ENCODE results near the gene CYP2F1.
"Not testable (repeated sequence)": the region's sequence is repeated elsewhere in the genome, so short reads cannot be mapped to it uniquely, and the experiment has no call there.

Gene CYP2F1, protein sequence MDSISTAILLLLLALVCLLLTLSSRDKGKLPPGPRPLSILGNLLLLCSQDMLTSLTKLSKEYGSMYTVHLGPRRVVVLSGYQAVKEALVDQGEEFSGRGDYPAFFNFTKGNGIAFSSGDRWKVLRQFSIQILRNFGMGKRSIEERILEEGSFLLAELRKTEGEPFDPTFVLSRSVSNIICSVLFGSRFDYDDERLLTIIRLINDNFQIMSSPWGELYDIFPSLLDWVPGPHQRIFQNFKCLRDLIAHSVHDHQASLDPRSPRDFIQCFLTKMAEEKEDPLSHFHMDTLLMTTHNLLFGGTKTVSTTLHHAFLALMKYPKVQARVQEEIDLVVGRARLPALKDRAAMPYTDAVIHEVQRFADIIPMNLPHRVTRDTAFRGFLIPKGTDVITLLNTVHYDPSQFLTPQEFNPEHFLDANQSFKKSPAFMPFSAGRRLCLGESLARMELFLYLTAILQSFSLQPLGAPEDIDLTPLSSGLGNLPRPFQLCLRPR

DNA sequence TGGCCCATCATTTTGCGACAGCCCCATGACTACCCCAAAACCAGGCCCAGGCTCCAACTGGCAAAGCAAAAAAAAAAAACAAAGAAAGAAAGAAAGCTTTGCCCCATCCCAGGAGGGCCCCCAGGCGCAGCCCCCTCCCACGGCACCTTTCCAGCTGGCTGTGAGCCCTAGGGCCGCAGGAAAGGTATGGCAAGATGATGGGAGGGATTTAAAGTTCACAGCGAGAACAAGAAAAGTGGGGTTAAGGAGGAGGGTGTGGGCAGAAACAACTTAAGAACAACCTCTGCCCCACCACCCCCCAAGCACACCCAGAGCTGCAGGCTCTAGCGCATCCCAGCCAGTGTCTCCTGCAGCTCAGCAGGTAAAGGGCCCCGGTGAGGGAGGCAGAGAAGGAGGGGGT is at the start of gene CYP2F1:
Gene CYP2F1, plus strand, starts transcription at position 301 of the 400 bp plus-strand sequence. CDS start 1,757 bp downstream, outside the sequence.
- in situ Hi-C loops (cut with MboI; ENCODE audit: low sequenced_read_pairs), result no loop called here

DNA sequence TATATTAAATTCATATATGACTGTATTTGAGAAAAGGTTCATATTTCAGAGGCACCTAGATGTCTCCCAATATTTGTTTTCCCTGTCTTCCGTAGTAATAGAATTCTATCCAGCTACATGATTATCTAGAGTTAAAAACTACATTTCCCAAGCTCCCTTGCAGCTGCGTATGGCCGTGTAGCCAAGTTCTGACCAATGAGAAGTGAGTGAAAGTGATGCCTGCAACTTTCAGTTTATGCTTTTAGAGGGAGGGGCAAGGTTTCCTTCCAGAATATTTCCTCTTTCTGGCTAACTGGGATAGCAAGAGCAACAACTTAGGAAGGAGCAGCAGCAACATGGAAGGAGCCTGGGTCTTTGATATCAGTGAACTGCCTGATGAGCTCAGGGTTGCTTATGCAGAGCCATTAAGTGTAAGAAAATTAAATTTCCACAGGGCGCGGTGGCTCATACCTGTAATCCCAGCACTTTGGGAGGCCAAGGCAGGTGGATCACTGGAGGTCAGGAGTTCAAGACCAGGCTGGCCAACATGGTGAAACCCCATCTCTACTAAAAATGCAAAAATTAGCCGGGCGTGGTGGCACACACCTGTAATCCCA is 49.2 kb upstream of the CYP2F1 start:
- in situ Hi-C loops (cut with MboI; ENCODE audit: low sequenced_read_pairs), result no loop called here

- in situ Hi-C loops (cut with MboI; ENCODE audit: low sequenced_read_pairs), result no loop called here
Measured at GRCh38 chr19:41076286-41076685, 37.9 kb upstream of the CYP2F1 start.

DNA sequence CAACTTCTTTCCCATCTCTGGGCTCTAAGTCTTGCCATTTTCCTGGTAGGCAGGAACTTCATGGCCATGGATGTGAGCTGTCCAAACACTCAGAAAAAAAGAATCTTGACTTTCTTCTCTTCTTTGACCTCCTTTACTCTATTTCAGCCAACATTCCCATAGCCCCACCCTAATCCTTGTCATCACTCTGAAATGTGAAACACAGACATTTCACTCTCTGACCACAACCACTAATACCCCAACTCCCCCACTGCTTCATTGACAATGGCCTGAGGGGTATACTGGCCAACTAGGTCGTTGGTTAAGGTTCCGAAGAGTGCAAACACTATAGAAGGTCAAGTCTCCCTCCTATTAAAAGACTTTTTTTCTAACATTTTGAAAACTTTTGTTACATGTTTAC is 30.7 kb upstream of the CYP2F1 start:
- in situ Hi-C loops (cut with MboI; ENCODE audit: low sequenced_read_pairs), result no loop called here

- in situ Hi-C loops (cut with MboI; ENCODE audit: low sequenced_read_pairs), result no loop called here
Measured at GRCh38 chr19:41085748-41086415, 28.4 kb upstream of the CYP2F1 start.

DNA sequence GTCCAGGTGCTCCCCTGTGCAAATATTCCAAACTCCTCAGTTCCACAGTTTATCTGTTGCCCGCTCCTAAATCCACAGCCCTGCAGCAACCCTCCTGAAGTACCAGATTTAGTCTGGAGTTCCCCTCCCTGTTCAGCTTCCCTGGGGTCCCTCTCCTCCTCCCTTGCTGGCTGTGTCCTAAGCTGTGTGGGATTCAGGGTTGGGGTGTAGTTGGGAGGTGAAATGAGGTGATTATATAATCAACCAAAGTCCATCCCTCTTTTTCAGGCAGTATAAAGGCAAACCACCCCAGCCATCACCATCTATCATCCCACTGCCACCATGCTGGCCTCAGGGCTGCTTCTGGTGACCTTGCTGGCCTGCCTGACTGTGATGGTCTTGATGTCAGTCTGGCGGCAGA is 26.1 kb upstream of the CYP2F1 start, which contains the start of gene CYP2A13:
Gene CYP2A13, plus strand, starts transcription at position 301 of the 400 bp plus-strand sequence. Its CDS starts 21 bp downstream, at position 322.
- in situ Hi-C loops (cut with MboI; ENCODE audit: low sequenced_read_pairs), result no loop called here

- in situ Hi-C loops (cut with MboI; ENCODE audit: low sequenced_read_pairs), result no loop called here
Measured at GRCh38 chr19:41089959-41090358, 24.3 kb upstream of the CYP2F1 start.

DNA sequence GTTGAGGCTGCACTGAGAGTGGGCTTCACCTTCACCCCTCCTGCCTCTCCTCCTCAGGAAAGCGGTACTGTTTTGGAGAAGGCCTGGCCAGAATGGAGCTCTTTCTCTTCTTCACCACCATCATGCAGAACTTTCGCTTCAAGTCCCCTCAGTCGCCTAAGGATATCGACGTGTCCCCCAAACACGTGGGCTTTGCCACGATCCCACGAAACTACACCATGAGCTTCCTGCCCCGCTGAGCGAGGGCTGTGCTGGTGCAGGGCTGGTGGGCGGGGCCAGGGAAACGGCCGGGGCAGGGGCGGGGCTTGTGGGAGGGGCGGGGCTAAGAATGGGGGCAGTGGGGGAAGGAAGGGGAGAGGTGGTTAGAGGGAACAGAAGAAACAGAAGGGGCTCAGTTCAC is 18.5 kb upstream of the CYP2F1 start:
- in situ Hi-C loops (cut with MboI; ENCODE audit: low sequenced_read_pairs), result no loop called here

DNA sequence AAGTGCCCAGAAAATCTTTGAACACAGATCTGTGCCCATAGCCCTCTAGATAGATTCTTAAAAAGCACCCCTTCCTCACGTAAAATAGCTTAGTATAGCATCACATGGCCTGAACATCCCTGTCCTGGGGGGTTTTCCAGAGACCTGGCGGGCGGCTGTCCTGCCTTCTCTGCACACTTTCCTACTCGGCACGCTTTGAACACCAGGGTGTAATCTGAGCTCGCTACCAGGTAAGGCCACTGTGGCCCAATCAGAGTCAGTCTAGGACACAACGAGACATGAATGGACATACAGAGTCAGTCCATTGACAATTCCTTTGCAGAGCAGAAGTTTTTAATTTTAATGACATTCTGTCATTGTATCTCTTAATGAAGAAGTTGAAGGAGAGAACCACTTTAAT is 17.9 kb upstream of the CYP2F1 start:
- in situ Hi-C loops (cut with MboI; ENCODE audit: low sequenced_read_pairs), result no loop called here

- in situ Hi-C loops (cut with MboI; ENCODE audit: low sequenced_read_pairs), result no loop called here
Measured at GRCh38 chr19:41097302-41097701, 16.9 kb upstream of the CYP2F1 start.

DNA sequence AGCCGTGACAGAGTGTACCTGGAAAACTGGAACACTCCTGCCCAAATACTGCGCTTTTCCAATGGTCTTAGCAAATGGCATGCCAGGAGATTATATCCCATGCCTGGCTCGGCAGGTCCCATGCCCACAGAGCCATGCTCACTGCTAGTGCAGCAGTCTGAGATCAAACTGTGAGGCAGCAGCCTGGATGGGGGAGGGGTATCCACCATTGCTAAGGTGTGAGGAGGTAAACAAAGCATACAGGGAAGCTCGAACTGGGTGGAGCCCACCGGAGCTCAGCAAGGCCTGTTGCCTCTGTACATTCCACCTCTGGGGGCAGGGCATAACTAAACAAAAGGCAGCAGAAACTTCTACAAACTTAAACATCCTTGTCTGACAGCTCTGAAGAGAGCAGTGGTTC is 15.5 kb upstream of the CYP2F1 start:
- in situ Hi-C loops (cut with MboI; ENCODE audit: low sequenced_read_pairs), result no loop called here

DNA sequence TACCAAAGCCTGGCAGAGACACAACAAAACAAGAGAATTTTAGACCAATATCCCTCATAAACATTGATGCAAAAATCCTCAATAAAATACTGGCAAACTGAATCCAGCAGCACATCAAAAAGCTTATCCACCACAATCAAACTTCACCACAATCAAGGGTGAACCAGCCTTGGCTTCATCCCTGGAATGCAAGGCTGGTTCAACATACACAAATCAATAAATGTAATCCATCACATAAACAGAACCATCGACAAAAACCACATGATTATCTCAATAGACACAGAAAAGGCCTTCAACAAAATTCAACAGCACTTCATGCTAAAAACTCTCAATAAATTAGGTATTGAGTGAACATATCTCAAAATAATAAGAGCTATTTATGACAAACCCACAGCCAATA is 12.0 kb upstream of the CYP2F1 start:
- in situ Hi-C loops (cut with MboI; ENCODE audit: low sequenced_read_pairs), result not testable (repeated sequence)

- in situ Hi-C loops (cut with MboI; ENCODE audit: low sequenced_read_pairs), result no loop called here
Measured at GRCh38 chr19:41106177-41106576, 8.1 kb upstream of the CYP2F1 start.

DNA sequence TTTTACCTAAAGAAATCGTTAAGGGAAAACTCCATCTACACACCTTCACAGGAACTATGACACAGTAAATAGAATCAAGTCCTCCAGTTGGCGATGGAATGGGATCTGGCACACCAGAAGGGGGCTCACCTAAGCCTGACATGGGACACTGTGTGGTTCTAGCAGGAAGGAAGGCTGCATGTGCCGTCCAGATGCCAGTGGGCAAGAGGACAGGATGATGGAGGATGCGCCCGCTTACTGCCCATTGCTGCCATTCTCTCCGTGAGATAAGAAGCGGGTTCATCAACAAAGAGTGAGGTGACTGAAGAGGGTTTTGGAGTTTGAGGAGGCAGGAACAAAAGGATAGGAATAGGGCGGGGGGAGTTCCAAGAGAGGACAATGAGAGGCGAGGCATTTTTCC is 2.9 kb upstream of the CYP2F1 start:
- in situ Hi-C loops (cut with MboI; ENCODE audit: low sequenced_read_pairs), result no loop called here

DNA sequence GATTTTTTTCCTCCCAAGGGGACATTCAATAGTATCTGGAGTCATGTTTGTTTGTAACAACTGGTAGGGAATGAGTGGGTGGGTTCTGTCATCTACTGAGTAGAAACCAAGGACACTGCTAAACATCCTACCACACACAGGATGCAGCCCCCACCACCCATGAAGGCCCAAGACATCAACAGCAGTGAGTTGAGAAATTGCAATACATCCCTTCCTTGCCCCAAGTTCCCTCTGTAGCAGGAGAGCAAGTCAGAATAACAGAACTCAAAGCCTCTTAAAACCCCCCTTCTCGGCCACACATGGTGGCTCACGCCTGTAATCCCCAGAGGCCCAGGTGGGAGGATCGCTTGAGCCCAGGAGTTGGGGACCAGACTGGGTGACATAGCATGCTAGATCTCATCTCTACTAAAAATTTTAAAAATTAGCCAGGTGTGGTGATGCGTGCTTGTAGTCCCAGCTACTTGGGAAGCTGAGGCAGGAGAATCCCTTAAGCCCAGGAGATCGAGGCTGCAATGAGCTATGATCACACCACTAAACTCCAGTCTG is 2.4 kb upstream of the CYP2F1 start:
- in situ Hi-C loops (cut with MboI; ENCODE audit: low sequenced_read_pairs), result no loop called here

- in situ Hi-C loops (cut with MboI; ENCODE audit: low sequenced_read_pairs), result no loop called here
Measured at GRCh38 chr19:41112728-41113290, 1.4 kb upstream of the CYP2F1 start.

- in situ Hi-C loops (cut with MboI; ENCODE audit: low sequenced_read_pairs), result no loop called here
Measured at GRCh38 chr19:41116261-41116660, 2.0 kb downstream of the CYP2F1 start.

GRCh38 chr19:41120929-41121911 is 7.0 kb downstream of the CYP2F1 start:
- in situ Hi-C loops (cut with MboI; ENCODE audit: low sequenced_read_pairs), result not testable (repeated sequence)

DNA sequence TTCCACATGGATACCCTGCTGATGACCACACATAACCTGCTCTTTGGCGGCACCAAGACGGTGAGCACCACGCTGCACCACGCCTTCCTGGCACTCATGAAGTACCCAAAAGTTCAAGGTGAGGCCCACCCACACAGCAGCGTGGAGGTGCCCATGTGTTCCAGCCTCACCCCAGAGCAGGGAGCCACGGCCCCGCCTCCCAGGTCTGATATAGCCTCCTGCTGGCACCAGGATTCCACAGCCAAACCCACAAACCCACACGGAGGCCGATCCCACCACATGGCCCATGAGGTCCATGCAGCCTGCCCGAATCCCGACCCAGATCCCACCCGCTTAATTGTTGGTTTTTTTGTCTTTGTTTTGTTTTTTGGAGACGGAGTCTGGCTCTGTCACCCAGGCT is 8.6 kb downstream of the CYP2F1 start:
- in situ Hi-C loops (cut with MboI; ENCODE audit: low sequenced_read_pairs), result not testable (repeated sequence)

Data from HL-60/S4 (cell line).